ENCODE data around the gene ZGPAT. TPM values are rescaled to one million over a fixed set of nuclear protein-coding genes. Genes with fewer than 3 reads are reported as not detected.

Gene ZGPAT
- total and polyA plus RNA-seq, 9 of the 15 experiments (the other 6 are each of a cell fraction or from before 2014, with no cell fraction given): 0.14 to 26.6 (median 7.4) TPM

DNA sequence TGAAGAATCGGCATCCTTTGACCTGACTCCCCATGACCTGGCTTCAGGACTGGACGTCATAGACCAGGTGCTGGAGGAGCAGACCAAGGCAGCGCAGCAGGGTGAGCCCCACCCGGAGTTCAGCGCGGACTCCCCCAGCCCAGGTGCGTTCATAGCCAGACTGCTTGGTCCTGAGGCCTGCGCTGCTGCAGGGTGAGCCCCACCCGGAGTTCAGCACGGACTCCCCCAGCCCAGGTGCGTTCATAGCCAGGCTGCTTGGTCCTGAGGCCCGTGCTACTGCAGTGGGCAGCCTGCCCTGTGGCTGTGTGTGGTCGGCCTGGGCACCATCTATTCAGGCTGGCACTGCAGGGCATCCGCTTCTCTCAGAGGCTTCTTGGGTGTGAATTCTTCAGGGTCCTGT is 33.9 kb upstream of the ZGPAT start:
- in situ Hi-C loops (cut with MboI) (no loop called here), intact Hi-C loops (cut with micrococcal nuclease) (no loop called here)
- ChIA-PET POLR2A (no interaction called here), CTCF (ENCODE audit: low intra/inter-chr PET ratio) (no interaction called here)
- H3K9me1 ChIP-seq (ENCODE audit: control insufficient read depth, insufficient read depth, low read length): no peaks in the 10 kb centered on the region
- H3K79me2 ChIP-seq (ENCODE audit: control insufficient read depth, insufficient read depth, low read length): no peaks in the 10 kb centered on the region
- no peak overlapping the region for H3K4me2 ChIP-seq (ENCODE audit: insufficient read depth, low read length)
- WGBS (ENCODE audit: insufficient coverage, low coverage, missing lambda C conversion rate): 98% methylated on average over 13 of the region's 14 CpGs
- peaks cover 0 to 9% of the 10 kb centered on the region in 2 experiments; a peak in 1 of 5 replicates for H3K4me1 ChIP-seq (replicated peaks in 1 of 2; ENCODE audit: control insufficient read depth in 2 of 2, insufficient read depth in 2 of 2, low read length in 2 of 2)
- H3K4me3 ChIP-seq: no peak overlapping the region
- H3K36me3 ChIP-seq (ENCODE audit: control insufficient read depth, insufficient read depth, low read length): peaks cover 64% of the 10 kb centered on the region; the same call in 2 of the 3 replicates
- no peak overlapping the region for H3K9ac ChIP-seq (ENCODE audit: insufficient read depth in 1 of 2, low read depth in 2 of 2, low read length in 2 of 2)
- no peak overlapping the region for H3K27ac ChIP-seq (ENCODE audit: extremely low read depth, low read depth, low read length)
- DNase-seq (ENCODE audit: extremely low read depth in 1 of 4, low spot score in 3 of 4) (no peak), FAIRE-seq (no peak), ATAC-seq (no peak)
- no peak overlapping the region for H2AFZ ChIP-seq (ENCODE audit: low read depth, low read length)
- no TSS peak for BruUV-seq (replicated peaks)
- TF ChIP-seq ZNF3 (CRISPR knock-in tag; IDR thresholded peaks at IDR 0.05) (no peak), POLR2G (IDR thresholded peaks at IDR 0.05; ENCODE audit: low read depth, low read length) (0 out of 2 replicates have a peak, but pooled peaks have one; percentile 36), HMGN3 (IDR thresholded peaks at IDR 0.05; ENCODE audit: borderline replicate concordance, extremely low read depth, insufficient read length, low read depth, low read length) (no peak), ZNF165 (CRISPR knock-in tag; IDR thresholded peaks at IDR 0.05; ENCODE audit: borderline replicate concordance) (no peak)
- H4K20me1 ChIP-seq (replicated peaks; ENCODE audit: control insufficient read depth, insufficient read depth, low read length): no peaks in the 10 kb centered on the region
- H3K9me3 ChIP-seq (replicated peaks; ENCODE audit: control insufficient read depth, insufficient read depth, low read depth, low read length): no peaks in the 10 kb centered on the region
- no peaks in the 10 kb centered on the region for H3K27me3 ChIP-seq (ENCODE audit: control insufficient read depth in 2 of 2, insufficient read depth in 2 of 2, low read length in 2 of 2)

DNA sequence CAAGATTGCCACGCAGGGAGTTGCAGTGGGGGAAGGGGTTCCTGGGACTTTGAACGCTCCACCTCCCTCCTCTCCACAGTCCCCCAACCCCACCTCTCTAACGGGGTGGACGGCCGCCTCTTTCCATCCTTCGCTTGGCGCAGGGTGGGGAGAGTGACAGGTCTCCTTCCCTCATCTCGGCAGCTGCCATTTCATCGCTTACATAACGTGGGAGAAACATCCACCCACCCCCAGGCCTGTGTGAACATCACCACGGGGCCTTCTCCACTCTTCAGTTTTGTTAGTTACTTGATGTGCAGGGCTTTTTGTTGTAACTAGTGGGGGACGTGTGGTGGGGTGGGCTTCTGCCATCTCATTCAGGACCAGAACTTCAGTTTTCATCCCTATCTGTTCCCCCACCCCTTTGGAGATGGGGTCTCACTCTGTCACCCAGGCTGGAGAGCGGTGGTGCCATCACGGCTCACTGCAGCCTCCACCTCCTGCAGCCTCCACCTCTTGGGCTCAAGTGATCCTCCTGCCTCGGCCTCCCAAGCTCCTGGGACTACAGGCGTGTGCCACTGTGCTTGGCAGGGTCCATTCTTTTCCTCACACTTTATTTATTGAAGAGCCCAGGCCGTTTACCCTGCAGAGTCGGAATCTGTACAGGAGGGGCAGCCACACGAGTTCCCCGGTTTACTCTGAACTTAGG is 32.0 kb upstream of the ZGPAT start:
- H4K20me1 ChIP-seq (replicated peaks; ENCODE audit: control insufficient read depth, insufficient read depth, low read length): no peaks in the 10 kb centered on the region
- H3K27ac ChIP-seq (ENCODE audit: extremely low read depth, low read depth, low read length): no peak overlapping the region
- ATAC-seq (no peak), DNase-seq (ENCODE audit: extremely low read depth in 1 of 4, low spot score in 3 of 4) (no peak), FAIRE-seq (no peak)
- ChIA-PET POLR2A (interaction anchor here (1.4 kb wide), 1 partner anchor 9 kb away, joined by 3 read pairs; no protein-coding TSS in a partner anchor), CTCF (ENCODE audit: low intra/inter-chr PET ratio) (no interaction called here)
- H3K27me3 ChIP-seq (ENCODE audit: control insufficient read depth in 2 of 2, insufficient read depth in 2 of 2, low read length in 2 of 2): no peaks in the 10 kb centered on the region
- no peak overlapping the region for H3K4me2 ChIP-seq (ENCODE audit: insufficient read depth, low read length)
- no peaks in the 10 kb centered on the region for H3K9me3 ChIP-seq (replicated peaks; ENCODE audit: control insufficient read depth, insufficient read depth, low read depth, low read length)
- no TSS peak for BruUV-seq (replicated peaks)
- no peaks in the 10 kb centered on the region for H3K9me1 ChIP-seq (ENCODE audit: control insufficient read depth, insufficient read depth, low read length)
- in situ Hi-C loops (cut with MboI): no loop called here
- 91% methylated on average over 20 of the region's 20 CpGs for WGBS (ENCODE audit: insufficient coverage, low coverage, missing lambda C conversion rate)
- peaks cover 68% of the 10 kb centered on the region; the same call in 2 of the 3 replicates for H3K36me3 ChIP-seq (ENCODE audit: control insufficient read depth, insufficient read depth, low read length)
- no peaks in the 10 kb centered on the region for H3K79me2 ChIP-seq (ENCODE audit: control insufficient read depth, insufficient read depth, low read length)
- H3K9ac ChIP-seq (ENCODE audit: insufficient read depth in 1 of 2, low read depth in 2 of 2, low read length in 2 of 2): no peak overlapping the region; a peak in 2 of 4 replicates
- H2AFZ ChIP-seq (ENCODE audit: low read depth, low read length): no peak overlapping the region
- H3K4me1 ChIP-seq (replicated peaks in 1 of 2; ENCODE audit: control insufficient read depth in 2 of 2, insufficient read depth in 2 of 2, low read length in 2 of 2): peaks cover 0 to 13% of the 10 kb centered on the region in 2 experiments; a peak in 1 of 5 replicates
- intact Hi-C loops (cut with micrococcal nuclease): no loop called here
- no peak overlapping the region for H3K4me3 ChIP-seq
- TF ChIP-seq, protein P1, sequence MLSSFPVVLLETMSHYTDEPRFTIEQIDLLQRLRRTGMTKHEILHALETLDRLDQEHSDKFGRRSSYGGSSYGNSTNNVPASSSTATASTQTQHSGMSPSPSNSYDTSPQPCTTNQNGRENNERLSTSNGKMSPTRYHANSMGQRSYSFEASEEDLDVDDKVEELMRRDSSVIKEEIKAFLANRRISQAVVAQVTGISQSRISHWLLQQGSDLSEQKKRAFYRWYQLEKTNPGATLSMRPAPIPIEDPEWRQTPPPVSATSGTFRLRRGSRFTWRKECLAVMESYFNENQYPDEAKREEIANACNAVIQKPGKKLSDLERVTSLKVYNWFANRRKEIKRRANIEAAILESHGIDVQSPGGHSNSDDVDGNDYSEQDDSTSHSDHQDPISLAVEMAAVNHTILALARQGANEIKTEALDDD (IDR thresholded peaks at IDR 0.05): no peak
